Osteocyte (in vitro differentiated cells): ENCODE data around the gene FBLN2. TPM values are rescaled to one million over a fixed set of nuclear protein-coding genes. Genes with fewer than 3 reads are reported as not detected.

Experiments
- DNase-seq: peaks from one replicate; pipeline ENCODE4 v3.0.0; 2021; ENCODE audit warnings: mixed read lengths; ENCODE audit not compliant: unreplicated experiment; ENCODE audit errors: extremely low spot score
- H3K27ac Mint-ChIP-seq: one replicate; pipeline ENCODE4 v1.8.0; 2021; ENCODE audit warnings: mild to moderate bottlenecking, mixed read lengths; ENCODE audit not compliant: unreplicated experiment
- H3K27me3 Mint-ChIP-seq: one replicate; pipeline ENCODE4 v1.8.0; 2021; ENCODE audit warnings: mixed read lengths; ENCODE audit not compliant: unreplicated experiment
- H3K36me3 Mint-ChIP-seq: one replicate; pipeline ENCODE4 v1.8.0; 2021; ENCODE audit warnings: mixed read lengths; ENCODE audit not compliant: unreplicated experiment
- H3K4me1 Mint-ChIP-seq: one replicate; pipeline ENCODE4 v1.8.0; 2021; ENCODE audit warnings: mixed read lengths; ENCODE audit not compliant: unreplicated experiment
- H3K4me3 Mint-ChIP-seq: one replicate; pipeline ENCODE4 v1.8.0; 2021; ENCODE audit warnings: mild to moderate bottlenecking, moderate library complexity, mixed read lengths; ENCODE audit not compliant: unreplicated experiment
- H3K9me3 Mint-ChIP-seq: one replicate; pipeline ENCODE4 v1.8.0; 2021; ENCODE audit warnings: mixed read lengths; ENCODE audit not compliant: unreplicated experiment
- total RNA-seq: library from RNA; stranded (reverse); gene quantifications from 2 replicates; pipeline ENCODE4 v1.2.1, GENCODE V29; 2021
- TF ChIP-seq, protein P1 (sequence below): fragments of 200-600 bp; sonication (generic); IDR thresholded peaks from 2 replicates; pipeline ENCODE4 v1.5.0; 2021; ENCODE audit warnings: antibody characterized with exemption, mild to moderate bottlenecking, moderate library complexity

FBLN2 gene
- total RNA-seq, 1 donor from 2014 or later = 215 TPM

DNA sequence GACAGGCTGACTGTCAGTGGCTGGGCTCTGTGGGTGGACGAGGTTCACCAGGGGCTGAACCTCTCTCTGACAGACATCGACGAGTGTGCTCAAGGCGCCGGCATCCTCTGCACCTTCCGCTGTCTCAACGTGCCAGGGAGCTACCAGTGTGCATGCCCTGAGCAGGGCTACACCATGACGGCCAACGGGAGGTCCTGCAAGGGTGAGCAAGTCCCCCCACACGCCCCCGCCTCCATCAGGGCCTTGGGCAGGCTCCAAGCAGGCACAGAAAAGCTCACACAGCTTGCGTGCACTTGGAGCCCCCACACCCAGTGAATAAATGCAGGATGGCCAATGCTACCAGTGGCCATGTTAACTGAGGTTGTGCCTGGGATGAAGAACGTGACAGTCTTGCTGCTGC is 82.3 kb downstream of the FBLN2 start:
- Mint-ChIP-seq H3K9me3 (no peaks in the 10 kb centered on the region), H3K27me3 (no peaks in the 10 kb centered on the region)

DNA sequence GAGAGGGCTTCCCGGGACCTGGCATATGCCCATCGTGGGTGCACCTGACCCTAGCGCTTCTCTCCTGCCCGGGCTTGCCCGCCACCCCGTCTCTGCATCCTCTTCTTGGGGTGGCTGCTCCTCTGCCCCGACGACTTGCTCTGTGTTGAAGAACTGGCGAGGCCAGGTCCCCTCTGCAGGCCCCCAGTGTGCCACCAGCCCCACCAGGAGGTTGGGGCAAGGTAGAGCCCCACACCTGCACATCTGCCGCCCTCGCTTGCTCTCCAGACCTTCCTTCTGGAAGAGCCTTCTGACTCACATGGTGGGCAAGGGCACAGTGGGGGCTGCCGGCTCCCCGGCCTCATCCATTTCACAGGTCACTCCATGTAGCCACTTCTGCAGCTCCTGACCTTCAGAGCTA is 84.3 kb downstream of the FBLN2 start:
- peaks cover 15% of the 10 kb centered on the region for H3K36me3 Mint-ChIP-seq
- H3K27ac Mint-ChIP-seq = no peak overlapping the region
- H3K4me1 Mint-ChIP-seq = no peaks in the 10 kb centered on the region
- DNase-seq = no peak
- no peaks in the 10 kb centered on the region for H3K27me3 Mint-ChIP-seq
- TF ChIP-seq, protein P1, sequence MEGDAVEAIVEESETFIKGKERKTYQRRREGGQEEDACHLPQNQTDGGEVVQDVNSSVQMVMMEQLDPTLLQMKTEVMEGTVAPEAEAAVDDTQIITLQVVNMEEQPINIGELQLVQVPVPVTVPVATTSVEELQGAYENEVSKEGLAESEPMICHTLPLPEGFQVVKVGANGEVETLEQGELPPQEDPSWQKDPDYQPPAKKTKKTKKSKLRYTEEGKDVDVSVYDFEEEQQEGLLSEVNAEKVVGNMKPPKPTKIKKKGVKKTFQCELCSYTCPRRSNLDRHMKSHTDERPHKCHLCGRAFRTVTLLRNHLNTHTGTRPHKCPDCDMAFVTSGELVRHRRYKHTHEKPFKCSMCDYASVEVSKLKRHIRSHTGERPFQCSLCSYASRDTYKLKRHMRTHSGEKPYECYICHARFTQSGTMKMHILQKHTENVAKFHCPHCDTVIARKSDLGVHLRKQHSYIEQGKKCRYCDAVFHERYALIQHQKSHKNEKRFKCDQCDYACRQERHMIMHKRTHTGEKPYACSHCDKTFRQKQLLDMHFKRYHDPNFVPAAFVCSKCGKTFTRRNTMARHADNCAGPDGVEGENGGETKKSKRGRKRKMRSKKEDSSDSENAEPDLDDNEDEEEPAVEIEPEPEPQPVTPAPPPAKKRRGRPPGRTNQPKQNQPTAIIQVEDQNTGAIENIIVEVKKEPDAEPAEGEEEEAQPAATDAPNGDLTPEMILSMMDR = no peak
- H3K9me3 Mint-ChIP-seq = no peaks in the 10 kb centered on the region
- no peak overlapping the region for H3K4me3 Mint-ChIP-seq

More for the DNA sequence above, 82.3 kb downstream of the FBLN2 start:
- Mint-ChIP-seq H3K4me1 (no peaks in the 10 kb centered on the region), H3K4me3 (no peak overlapping the region), H3K27ac (no peak overlapping the region), H3K36me3 (peaks cover 11% of the 10 kb centered on the region)
- TF ChIP-seq, protein P1 = no peak
- no peak for DNase-seq

DNA sequence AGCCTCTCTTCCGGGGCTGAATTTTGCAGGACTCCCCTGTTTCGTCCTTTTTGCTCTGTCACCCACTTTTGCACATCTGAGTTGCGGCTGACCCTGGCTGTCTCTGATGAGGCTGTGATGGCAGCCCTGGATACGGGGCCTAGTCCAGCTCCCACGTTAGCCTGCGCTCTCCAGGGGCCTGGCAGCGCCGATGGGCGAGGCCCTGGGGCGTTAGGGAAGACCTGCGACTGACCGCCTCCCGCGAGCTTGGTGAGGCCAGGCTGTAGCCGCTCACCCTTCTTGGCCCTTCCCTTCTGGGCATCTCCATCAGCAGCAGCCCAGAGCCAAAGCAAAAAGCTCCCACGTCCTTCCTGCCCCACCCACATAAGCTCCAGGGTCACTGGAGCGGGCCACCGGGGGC is 85.2 kb downstream of the FBLN2 start:
- Mint-ChIP-seq H3K36me3 (peaks cover 17% of the 10 kb centered on the region), H3K4me1 (no peaks in the 10 kb centered on the region), H3K27me3 (no peaks in the 10 kb centered on the region), H3K27ac (no peak overlapping the region), H3K9me3 (no peaks in the 10 kb centered on the region), H3K4me3 (no peak overlapping the region)
- DNase-seq = no peak
- TF ChIP-seq, protein P1 = no peak

DNA sequence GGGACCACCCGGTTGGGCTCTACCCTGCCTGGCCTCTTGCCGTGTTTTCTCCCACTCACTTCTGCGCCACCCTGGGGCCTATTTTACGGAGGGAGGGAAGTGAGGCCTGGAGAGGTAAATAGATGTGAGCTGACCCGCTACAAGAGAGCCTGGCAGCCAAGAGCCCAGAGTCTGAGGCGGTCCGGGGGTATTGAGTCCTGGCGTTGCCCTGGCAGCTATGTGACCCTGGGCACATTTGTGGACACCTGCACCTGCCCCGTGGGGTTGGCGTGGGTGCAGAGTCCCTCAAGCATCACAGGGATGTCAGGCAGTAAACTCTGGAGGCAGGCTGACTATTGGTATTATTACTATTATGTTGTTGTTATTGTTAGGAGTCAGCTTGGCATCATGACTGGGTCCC is 85.7 kb downstream of the FBLN2 start:
- H3K27ac Mint-ChIP-seq = no peak overlapping the region
- no peak for DNase-seq
- peaks cover 14% of the 10 kb centered on the region for H3K36me3 Mint-ChIP-seq
- H3K27me3 Mint-ChIP-seq = no peaks in the 10 kb centered on the region
- no peak overlapping the region for H3K4me3 Mint-ChIP-seq
- H3K9me3 Mint-ChIP-seq = no peaks in the 10 kb centered on the region
- no peaks in the 10 kb centered on the region for H3K4me1 Mint-ChIP-seq
- TF ChIP-seq, protein P1 = no peak

DNA sequence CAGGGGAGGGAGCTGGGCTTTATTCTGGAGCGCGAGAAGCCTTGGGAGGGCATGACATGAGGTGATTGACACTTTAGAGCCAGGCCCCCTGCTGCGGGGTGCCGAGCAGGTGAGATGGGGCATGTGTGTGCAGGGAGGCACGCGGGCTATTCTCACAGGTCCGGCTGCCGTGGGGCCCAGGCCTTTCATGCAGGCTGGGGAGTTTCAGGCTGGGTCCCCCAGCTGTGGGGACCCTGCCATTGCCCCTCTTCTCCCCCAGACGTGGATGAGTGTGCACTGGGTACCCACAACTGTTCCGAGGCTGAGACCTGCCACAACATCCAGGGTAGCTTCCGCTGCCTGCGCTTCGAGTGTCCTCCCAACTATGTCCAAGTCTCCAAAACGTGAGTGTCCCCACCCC is 87.3 kb downstream of the FBLN2 start:
- no peaks in the 10 kb centered on the region for H3K9me3 Mint-ChIP-seq
- no peak for DNase-seq
- H3K36me3 Mint-ChIP-seq = peaks cover 13% of the 10 kb centered on the region
- TF ChIP-seq, protein P1 = no peak
- H3K4me3 Mint-ChIP-seq = no peak overlapping the region
- no peaks in the 10 kb centered on the region for H3K4me1 Mint-ChIP-seq
- H3K27ac Mint-ChIP-seq = no peak overlapping the region
- no peaks in the 10 kb centered on the region for H3K27me3 Mint-ChIP-seq
